RPMI8226 (cell line): Measurements from ENCODE around the gene SAT1.

Experiments used
- DNase-seq: peaks from one replicate; pipeline ENCODE4 v3.0.0-alpha.2; 2015

The SAT1 gene

DNA sequence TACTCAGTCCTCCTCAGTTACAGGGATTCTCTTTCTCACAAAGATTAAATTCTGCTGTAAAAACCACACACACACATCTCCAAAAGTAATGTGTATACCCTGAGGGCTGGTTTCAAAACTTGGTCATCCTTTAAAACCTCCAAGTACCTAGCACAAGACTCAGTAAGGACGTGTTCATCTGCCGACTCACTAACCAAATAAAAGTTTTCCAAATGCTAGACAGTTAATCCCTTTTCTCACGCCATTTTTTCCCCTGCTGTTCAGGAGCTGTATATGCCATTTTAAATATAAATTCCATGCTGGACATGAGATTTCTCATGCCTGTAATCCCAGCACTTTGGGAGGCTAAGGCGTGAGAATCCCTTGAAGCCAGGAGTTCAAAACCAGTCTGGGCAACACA lies 3.9 kb upstream of the SAT1 start:
- no peak for DNase-seq

- DNase-seq: no peak
Observed at GRCh38 chrX:23782455-23782854, 518 bp upstream of the SAT1 start.

- peak; percentile 6 for DNase-seq
Observed at GRCh38 chrX:23783589-23784469, 856 bp downstream of the SAT1 start.

- peak; percentile 24 for DNase-seq
Observed at GRCh38 chrX:23784470-23785331, 1.7 kb downstream of the SAT1 start.

- no peak for DNase-seq
Observed at GRCh38 chrX:23785580-23785979, 2.6 kb downstream of the SAT1 start.

- DNase-seq: no peak
Observed at GRCh38 chrX:23786268-23786815, 3.4 kb downstream of the SAT1 start.

DNA sequence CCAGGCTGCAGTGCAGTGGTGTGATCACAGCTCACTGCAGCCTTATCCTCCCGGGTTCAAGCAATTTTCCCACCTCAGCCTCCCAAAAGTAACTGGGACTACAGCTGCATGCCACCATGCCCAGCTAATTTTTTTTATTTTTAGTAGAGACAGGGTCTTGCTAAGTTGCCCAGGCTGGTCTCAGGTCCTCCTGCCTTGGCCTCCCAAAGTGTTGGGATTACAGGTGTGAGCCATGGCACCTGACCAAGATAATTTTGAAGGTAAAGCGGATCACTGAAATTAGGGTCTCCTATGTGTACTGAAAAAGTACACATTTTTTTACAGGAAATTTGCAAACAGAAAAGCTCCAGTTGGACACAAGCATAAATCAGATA lies 4.8 kb downstream of the SAT1 start:
- DNase-seq: no peak

DNA sequence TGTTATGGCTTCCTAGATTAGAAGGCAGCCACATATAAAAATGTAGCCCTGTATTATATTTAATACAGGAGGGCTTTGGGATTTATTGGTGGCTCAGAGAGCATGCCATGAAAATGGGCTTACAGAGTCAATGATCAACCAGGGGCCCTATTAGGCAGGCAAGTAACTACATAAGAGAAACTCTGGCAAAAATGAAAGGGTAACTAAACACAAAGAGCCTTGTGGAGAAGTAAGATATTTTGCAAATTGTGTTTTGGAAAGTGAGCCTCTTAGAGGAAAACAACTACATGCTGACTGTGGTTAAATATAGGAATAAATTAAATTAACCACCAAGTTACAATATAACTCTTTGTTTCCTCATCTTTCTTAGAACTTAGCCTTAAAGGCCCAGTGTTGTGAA lies 5.5 kb downstream of the SAT1 start:
- DNase-seq: no peak

- DNase-seq: no peak
Observed at GRCh38 chrX:23788946-23789345, 6.0 kb downstream of the SAT1 start.

DNA sequence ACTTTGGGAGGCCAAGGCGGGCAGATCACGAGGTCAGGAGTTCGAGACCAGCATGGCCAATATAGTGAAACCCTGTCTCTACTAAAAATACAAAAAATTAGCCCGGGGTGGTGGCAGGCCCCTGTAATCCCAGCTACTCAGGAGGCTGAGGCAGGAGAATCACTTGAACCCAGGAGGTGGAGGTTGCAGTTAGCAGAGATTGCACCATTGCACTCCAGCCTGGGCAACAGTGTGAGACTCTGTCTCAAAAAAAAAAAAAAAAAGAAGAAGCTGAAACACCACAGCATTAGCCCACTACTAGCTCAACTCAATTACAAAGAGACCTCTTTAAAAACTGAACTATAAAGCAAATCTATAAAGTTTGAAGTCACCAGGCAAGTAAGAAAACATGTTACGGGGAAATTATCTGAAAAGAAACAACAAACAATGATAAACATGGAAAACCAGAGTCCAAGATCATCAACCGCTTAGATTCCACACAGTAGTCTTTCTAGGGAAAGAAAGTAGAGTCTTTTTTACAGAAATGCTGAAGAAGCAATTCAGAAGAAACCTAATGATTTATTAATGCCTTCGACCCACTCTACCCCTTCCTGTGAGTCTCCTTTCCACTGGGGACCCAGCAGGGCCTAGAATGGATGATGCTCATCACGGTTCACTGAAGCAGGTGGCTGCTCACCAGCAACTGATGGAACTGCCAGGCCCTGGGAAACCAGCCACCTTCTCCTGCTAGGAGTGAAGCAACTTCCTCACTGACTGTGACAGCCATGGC lies 6.6 kb downstream of the SAT1 start:
- DNase-seq: no peak

GRCh38 chrX:23790155-23790497 lies 7.2 kb downstream of the SAT1 start:
- DNase-seq: no peak

- DNase-seq: no peak
Observed at GRCh38 chrX:23792861-23793553, 10.0 kb downstream of the SAT1 start.

- DNase-seq: no peak
Observed at GRCh38 chrX:23795221-23795620, 12.2 kb downstream of the SAT1 start.

DNA sequence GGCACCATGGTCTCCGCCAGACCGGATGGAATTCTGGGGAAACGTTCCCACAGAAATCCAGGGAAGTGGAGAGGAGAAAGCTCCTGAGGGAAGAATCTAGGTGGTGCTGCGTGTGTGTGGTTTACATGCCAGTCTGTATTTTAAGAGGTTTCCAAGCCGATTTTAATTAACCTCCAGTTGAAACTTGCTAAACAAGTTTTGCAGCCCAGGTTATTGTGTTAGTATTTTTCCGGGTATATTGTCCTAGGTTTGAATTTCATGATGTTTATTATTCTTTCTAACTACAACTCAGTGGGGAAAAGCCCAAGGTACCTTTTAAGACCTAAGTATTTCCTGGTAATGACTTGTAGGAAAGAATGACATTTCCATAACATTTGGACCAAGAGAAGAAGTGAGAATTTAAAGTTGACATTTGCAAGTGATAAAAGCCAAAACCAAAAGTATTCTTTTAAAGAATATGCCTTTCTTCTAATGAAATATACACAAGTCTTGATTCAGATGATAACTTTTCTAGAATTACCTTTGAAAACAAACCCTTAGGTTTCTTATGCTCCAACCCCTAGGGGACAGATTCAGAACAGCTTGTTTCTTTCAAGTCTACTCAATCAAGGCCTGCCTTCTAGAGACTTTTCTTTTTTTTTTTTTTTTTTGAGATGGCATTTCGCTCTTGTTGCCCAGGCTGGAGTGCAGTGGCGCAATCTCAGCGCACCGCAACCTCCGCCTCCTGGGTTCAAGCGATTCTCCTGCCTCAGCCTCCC lies 14.6 kb downstream of the SAT1 start:
- no peak for DNase-seq

GRCh38 chrX:23799469-23800065 lies 16.6 kb downstream of the SAT1 start:
- DNase-seq: no peak

DNA sequence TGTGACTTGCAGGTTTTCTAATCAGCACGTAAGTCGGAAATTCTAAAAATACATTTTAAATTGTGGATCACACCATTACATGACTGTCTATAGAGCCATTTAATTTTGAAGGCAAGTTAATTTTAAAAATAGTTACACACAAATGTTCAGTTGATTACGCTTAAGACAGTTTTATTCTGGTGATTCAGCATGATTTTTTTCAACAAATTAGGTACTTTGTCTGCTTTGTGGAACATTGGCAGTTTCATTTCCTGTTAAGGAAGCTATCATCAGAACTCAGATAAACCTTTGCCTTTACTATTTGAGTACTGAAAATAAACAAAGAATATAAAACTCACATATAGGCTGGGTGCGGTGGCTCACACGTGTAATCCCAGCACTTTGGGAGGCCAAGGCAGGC lies 19.5 kb downstream of the SAT1 start:
- peak; percentile 61 for DNase-seq

GRCh38 chrX:23803931-23804381 lies 21.0 kb downstream of the SAT1 start:
- DNase-seq: no peak

- no peak for DNase-seq
Observed at GRCh38 chrX:23804578-23804977, 21.6 kb downstream of the SAT1 start.

DNA sequence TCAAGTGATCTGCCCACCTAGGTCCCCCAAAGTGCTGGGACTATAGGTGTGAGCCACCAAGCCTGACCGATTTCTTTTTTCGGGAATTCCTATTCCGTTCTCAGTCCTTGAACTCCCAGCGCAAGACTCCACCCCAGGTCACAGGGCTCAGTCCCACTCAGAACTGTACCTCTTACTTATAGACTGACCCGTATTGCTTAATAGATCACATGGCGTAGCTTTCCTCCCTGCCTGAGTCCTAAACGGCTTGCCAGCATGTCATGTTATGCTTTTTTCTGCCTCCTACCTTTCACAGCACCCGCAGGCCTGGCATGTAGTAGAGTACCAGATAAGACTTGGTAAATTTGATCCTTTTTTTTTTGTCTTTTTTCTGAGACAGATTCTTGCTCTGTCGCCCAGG lies 22.4 kb downstream of the SAT1 start:
- DNase-seq: no peak

- DNase-seq: no peak
Observed at GRCh38 chrX:23810279-23810678, 27.3 kb downstream of the SAT1 start.

DNA sequence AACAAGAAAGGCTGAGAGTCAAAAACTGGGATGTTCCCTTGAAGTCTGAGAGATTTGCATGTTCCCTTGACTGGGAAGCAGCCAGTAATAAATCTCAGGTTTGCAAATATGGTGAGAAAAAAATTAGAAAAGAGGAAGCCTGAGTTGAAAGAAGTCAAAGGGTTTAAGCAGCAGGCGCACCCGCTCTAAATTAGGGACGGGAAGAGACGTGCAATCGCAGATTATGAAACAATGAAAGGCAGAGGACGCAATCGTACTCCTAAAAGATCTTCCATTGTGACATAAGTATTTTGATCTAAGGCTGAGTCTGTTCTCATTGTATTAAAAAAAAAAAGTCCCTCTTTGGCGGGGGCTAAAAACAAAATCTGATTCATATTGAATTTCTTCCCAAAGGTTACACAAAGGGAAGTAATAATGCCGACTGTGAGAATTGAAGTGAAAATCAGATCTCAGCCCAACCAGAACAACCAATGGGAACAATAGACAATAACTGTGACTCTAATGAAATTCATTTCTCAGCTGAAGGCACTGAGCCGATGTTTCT lies 28.2 kb downstream of the SAT1 start:
- peak; percentile 31 for DNase-seq
